G401.6 (cell line): ENCODE results near the gene DLST.

Source experiments
- FAIRE-seq: peaks from 2 replicates; lab custom pipeline; 2012; peaks lifted over from hg19 to GRCh38; lab: Jason Lieb, UNC

DLST gene

GRCh38 chr14:74881431-74882102, at the start of gene DLST:
Gene DLST (plus strand): TSS chr14:74881916. CDS start chr14:74881954, 38 bp downstream.
- FAIRE-seq: peak; percentile 15

- no peak for FAIRE-seq
These were observed 48.9 kb upstream of the DLST start for GRCh38 chr14:74832849-74833248.

GRCh38 chr14:74834692-74835392, 46.9 kb upstream of the DLST start:
- no peak for FAIRE-seq

GRCh38 chr14:74835645-74836250, 46.0 kb upstream of the DLST start:
- no peak for FAIRE-seq

- FAIRE-seq: peak; percentile 49
These were observed 45.3 kb upstream of the DLST start for GRCh38 chr14:74836251-74836960.

DNA sequence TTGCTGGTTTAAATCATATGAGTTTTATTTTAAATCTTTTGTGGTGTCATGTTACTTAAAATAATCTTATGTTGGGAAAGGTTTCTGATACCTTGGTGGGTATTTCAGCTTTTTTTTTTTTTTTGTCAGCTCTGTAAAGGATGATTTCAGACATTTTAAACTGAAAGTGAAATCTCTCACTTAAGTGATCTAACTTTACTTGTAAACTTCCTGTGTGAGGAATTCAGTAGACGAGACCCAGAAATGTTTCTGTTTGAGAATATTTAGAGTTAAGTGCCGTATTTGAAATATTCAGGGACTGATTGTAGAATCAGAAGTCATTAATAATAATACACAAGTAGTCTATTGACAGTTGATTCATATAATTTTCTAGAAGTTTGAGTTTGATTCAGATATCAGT, 43.5 kb upstream of the DLST start:
- FAIRE-seq: peak; percentile 48

DNA sequence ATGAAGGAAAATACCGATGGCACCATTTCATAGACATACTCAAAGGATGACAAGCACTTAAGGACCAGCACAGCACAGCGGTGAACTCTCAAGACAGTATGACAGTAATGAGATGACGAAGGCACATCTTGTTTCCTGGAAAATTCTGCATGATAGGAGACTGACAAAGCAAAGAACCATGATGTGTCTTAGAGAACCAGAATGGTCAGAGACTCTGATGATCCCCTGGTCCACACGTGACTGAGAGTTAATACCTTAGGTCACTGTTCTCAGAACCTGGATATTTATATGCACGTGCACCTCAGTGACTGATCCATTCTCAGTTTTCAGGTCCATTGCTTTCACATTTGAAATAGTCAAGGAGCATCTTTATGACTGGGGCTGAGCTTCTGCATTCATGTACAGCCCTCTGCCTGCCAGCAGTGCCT, 41.1 kb upstream of the DLST start:
- no peak for FAIRE-seq

DNA sequence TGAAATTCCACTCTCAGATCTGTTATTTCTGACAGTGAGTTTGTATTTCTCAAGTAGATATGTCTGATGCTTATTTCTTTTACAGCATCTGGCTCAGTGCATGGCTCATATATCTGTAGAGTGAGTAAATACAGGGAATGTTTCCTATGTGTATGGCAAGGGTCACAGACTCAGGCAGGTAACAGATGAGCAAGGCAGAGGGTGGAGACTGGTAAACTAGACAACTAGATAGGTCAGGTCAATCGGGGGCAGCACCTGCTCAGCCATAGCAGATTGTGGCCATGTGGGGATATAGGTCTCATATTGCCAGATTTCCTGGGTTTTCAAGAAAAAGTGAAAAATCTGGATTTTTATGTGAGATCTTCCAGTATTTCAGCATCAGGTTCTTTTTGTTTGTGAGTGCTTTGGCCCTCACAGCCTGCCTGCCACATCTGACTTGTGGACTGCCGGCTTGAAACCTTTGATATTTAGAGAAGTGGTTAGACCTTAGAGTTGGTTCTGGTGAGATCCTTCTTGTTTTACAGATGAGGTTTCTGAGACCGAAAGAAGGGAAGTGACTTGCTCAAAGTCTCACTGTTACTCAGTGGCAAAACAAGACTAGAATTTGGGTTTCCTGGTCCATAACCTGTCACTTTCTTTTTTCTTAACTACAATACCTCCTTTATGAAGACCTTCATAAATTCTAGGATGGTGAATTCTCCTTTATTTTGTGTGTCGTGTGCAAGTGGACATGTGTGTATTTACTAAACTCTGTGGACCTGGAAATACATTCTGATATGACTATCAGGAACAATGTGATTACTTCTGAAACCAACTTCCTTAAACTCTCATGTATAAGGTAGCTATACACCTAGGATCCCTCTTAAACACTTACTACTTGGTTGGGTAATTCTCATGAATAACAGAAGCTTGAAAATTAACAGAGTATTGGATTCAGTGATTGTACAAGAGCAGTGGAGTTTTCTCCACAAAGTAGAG, 40.2 kb upstream of the DLST start:
- FAIRE-seq: no peak

DNA sequence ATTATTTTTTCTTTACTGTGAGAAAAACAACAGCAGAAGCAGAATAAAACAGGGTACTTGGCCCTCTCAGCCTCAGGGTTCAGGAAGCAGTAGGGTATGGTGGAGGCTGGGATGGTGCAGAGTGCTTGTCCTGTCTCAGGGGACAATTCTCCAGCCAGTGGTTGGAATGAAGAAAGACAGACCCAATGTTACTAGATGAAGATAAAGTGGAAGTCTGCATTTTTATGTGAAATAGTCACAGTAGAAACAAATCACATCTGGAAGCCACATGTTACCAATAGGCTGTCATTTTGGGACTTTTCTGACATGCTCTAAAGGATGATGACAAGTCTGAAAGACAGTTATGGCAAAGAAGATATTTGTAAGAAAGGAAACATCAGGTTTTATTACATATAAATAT, 38.1 kb upstream of the DLST start:
- no peak for FAIRE-seq

- FAIRE-seq: no peak
These were observed 35.5 kb upstream of the DLST start for GRCh38 chr14:74846168-74846567.

- FAIRE-seq: no peak
These were observed 34.6 kb upstream of the DLST start for GRCh38 chr14:74846968-74847665.

DNA sequence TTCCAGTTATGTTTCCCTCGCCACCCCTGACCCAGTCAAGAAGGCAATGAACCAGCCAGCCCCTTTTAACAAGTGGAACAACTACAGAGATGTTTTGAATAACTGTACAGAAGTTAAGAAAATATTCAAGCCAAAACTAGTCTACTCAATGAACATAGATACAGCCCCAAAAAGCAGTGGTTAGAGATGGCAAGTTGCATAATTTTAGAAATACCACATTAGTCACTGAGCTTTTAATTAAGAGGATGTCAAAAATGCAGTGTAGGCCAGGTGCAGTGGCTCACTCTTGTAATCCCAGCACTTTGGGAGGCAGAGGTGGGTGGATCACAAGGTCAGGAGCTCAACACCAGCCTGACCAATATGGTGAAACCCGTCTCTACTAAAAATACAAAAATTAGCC, 32.9 kb upstream of the DLST start:
- FAIRE-seq: no peak

- no peak for FAIRE-seq
These were observed 28.7 kb upstream of the DLST start for GRCh38 chr14:74852922-74853530.

DNA sequence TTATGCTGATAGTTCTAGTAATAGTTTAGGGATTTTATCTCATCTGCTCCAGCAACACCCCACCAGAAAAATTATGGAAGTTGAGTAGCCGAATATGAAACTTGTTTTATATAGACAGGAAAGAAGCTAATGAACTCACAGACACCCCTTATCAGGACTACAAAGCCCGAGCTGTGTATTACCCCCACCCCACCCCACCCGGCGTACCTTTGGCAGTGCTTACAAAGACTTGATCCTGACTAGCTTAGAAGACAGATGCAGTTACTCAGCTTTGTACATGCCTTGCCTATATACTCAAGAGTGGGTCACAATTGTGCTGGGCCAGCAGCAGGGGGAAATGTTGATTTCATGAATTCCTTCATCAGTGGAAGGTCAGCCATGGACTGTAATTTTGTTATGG, 28.1 kb upstream of the DLST start:
- FAIRE-seq: no peak

DNA sequence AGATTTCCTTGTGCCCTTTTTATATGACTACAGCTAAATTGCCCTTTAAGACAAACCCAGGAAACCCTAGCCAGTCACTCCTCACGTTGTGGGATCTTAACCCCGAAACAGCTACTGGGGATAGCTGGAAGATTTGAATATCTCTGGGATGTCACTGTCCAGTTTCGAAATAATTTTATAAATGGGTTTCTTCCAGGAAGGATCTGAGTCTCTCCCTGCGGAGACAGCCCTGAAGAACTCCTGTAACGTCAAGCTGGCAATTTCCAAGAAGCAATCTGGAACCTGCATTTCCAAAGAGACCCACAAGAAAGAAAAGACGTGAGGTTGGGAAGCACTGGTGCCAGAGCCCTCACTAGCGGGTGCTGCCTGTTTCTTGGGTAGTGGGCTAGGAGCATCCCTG, 26.7 kb upstream of the DLST start:
- FAIRE-seq: no peak

- no peak for FAIRE-seq
These were observed 25.8 kb upstream of the DLST start for GRCh38 chr14:74855945-74856344.

DNA sequence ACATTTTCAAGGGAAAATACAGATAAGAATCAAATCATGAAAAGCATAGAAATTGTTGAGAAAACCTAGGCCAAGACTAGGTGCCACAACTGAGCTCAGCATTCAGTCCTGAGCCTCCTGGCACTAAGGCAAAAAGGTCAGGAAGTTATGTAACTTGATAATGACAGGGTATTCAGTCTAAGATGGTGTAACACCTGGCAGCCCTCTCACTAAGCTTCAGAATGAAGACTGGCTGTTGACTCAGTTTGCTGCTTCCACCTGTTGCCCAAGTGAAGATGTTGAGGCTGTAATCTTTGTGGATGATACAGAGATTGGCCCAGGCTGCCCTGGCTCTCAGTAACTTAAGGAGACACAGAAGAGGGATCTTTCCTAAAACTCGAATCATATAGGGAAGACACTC, 25.4 kb upstream of the DLST start:
- FAIRE-seq: no peak

- FAIRE-seq: no peak
These were observed 23.7 kb upstream of the DLST start for GRCh38 chr14:74858022-74858421.

DNA sequence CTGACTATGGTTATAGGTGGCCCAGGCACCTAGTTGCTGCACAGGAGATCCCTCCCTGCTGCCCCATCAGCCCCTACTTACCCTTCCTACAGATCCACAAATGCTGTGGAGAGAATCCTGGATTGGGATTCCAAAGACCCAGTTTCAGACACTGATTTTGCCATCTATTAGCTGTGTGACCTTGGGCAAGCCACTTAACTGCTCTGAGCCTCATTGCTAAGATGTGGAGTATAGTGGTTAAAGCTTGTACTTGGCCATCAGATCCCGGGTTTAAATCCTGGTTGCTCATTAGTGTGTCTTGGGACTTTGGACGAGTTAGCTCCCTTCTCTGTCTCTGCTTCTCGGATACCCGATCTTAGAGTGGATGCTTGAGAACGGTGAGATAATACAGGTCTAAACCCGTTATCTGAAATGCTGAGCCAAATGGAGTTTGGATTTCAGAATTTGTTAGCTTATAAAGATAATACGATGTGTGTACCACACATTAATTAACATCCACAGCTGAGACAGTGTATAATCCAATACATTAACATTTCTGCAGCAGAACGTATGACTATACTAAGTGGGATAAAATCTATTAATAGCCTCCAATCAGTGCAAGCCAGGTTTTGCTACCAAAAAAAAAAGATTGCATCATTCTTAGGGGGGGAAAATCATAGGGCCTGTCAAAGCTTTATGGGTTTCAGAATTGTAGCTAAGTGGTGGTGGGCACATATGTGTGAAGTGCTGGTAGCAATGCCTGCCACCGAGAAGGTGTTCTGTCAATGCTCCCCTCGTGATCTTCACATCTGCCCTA, 21.8 kb upstream of the DLST start:
- no peak for FAIRE-seq
